Panc1 (cell line): ENCODE measurements around the gene TNRC6B.

Source experiments
- REST ChIP-seq, 2 experiments: IDR thresholded peaks; 2 replicates each; pipeline ENCODE4 v1.6.1; 2011 to 2012; ENCODE audit warnings: low read depth in 2 of 2, control low read depth in 1 of 2, low read length in 1 of 2, mild to moderate bottlenecking in 1 of 2, moderate library complexity in 1 of 2; ENCODE audit not compliant: insufficient read depth in 1 of 2
- SIN3A ChIP-seq: IDR thresholded peaks from 2 replicates; pipeline ENCODE4 v1.6.1; 2012; ENCODE audit warnings: low read depth, mild to moderate bottlenecking, low read length, moderate library complexity, borderline replicate concordance; ENCODE audit not compliant: insufficient read depth
- TF ChIP-seq, protein P1 (sequence below): fragments of 450-650 bp; IDR thresholded peaks from 2 replicates; pipeline ENCODE4 v1.5.1; 2017; ENCODE audit warnings: mild to moderate bottlenecking

GRCh38 chr22:40206561-40206960, 28.8 kb downstream of the TNRC6B start:
- TF ChIP-seq REST (IDR thresholded peaks at IDR 0.05; ENCODE audit: insufficient read depth in 1 of 2, low read depth in 2 of 2, low read length in 1 of 2): no peak
- TF ChIP-seq, protein P1, sequence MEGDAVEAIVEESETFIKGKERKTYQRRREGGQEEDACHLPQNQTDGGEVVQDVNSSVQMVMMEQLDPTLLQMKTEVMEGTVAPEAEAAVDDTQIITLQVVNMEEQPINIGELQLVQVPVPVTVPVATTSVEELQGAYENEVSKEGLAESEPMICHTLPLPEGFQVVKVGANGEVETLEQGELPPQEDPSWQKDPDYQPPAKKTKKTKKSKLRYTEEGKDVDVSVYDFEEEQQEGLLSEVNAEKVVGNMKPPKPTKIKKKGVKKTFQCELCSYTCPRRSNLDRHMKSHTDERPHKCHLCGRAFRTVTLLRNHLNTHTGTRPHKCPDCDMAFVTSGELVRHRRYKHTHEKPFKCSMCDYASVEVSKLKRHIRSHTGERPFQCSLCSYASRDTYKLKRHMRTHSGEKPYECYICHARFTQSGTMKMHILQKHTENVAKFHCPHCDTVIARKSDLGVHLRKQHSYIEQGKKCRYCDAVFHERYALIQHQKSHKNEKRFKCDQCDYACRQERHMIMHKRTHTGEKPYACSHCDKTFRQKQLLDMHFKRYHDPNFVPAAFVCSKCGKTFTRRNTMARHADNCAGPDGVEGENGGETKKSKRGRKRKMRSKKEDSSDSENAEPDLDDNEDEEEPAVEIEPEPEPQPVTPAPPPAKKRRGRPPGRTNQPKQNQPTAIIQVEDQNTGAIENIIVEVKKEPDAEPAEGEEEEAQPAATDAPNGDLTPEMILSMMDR: no peak
- no peak for TF ChIP-seq SIN3A
